GM12864 (cell line): ENCODE results near the gene LGR6.

ENCODE experiments used
- DNase-seq: peaks from one replicate; pipeline ENCODE4 v3.0.0-alpha.2; 2011; ENCODE audit warnings: low read depth
- H3K4me3 ChIP-seq: 2 replicates; pipeline ENCODE4 v1.5.1; 2011; ENCODE audit warnings: mild to moderate bottlenecking, low read depth, low read length, control low read depth
- TF ChIP-seq, protein P1 (sequence below): IDR thresholded peaks from 2 replicates; pipeline ENCODE4 v1.5.1; 2011; ENCODE audit warnings: low read depth, mild to moderate bottlenecking, moderate library complexity, low read length, control low read depth, inconsistent platforms; ENCODE audit errors: missing control alignments

Gene LGR6

DNA sequence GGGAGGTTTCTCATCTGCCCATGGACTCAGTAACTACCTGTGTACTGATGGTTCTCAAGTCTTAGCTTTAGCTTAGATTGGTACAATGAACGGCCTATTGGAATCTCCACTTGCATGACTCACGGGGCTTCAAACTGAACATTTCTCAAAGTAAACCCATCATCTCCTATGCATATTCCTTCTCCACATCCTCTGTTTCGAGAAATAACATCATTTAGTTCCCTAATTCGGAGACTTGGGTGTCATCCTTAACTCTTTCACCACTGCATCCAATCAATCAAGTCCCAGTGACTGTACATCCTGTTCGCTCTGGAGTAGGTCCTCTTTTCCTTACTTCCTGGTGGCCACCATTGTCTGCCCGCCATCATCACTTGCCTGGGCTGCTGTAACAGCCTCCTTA is 55.8 kb downstream of the LGR6 start:
- TF ChIP-seq, protein P1, sequence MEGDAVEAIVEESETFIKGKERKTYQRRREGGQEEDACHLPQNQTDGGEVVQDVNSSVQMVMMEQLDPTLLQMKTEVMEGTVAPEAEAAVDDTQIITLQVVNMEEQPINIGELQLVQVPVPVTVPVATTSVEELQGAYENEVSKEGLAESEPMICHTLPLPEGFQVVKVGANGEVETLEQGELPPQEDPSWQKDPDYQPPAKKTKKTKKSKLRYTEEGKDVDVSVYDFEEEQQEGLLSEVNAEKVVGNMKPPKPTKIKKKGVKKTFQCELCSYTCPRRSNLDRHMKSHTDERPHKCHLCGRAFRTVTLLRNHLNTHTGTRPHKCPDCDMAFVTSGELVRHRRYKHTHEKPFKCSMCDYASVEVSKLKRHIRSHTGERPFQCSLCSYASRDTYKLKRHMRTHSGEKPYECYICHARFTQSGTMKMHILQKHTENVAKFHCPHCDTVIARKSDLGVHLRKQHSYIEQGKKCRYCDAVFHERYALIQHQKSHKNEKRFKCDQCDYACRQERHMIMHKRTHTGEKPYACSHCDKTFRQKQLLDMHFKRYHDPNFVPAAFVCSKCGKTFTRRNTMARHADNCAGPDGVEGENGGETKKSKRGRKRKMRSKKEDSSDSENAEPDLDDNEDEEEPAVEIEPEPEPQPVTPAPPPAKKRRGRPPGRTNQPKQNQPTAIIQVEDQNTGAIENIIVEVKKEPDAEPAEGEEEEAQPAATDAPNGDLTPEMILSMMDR: no peak
- DNase-seq: no peak
- H3K4me3 ChIP-seq: no peak overlapping the region

DNA sequence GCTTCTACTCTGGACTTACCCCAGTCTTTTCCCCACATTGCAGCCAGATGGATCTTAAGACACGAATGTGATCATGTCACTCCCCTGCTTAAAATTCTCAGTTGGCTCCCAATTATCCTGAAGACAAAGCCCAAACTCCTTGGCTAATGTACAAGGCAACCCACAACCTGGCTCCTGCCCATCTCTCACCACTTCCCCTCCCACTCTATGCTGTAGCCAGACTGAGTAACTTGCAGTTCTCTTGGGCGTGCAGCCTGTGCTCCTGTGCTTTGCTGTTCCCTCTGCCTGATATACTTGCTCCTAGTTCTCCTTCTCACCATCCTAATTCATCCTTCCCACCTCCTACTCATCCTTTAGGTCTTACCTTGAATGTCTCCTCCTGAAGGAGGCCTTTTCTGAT is 56.2 kb downstream of the LGR6 start:
- DNase-seq: no peak
- TF ChIP-seq, protein P1: no peak
- H3K4me3 ChIP-seq: no peak overlapping the region

DNA sequence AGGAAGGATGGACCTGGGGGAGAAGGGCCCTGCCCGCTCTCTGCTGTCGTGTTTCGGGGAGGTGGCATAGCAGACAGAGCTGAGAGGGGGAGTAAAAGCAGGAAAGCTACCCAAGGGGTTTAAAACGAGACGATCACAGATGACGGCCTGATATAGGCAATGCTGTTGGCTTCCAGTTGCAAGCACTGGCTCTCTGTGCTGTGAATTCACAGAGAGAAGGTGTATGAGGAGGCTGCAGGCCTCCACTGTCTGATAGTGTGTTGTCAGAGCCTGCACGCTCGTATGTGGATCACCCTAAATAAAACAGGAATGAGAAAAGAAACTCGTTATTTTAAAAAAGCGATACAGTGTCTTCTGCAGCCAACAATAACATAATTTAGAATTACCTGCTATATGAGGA is 57.4 kb downstream of the LGR6 start:
- DNase-seq: no peak
- TF ChIP-seq, protein P1: no peak
- no peak overlapping the region for H3K4me3 ChIP-seq

DNA sequence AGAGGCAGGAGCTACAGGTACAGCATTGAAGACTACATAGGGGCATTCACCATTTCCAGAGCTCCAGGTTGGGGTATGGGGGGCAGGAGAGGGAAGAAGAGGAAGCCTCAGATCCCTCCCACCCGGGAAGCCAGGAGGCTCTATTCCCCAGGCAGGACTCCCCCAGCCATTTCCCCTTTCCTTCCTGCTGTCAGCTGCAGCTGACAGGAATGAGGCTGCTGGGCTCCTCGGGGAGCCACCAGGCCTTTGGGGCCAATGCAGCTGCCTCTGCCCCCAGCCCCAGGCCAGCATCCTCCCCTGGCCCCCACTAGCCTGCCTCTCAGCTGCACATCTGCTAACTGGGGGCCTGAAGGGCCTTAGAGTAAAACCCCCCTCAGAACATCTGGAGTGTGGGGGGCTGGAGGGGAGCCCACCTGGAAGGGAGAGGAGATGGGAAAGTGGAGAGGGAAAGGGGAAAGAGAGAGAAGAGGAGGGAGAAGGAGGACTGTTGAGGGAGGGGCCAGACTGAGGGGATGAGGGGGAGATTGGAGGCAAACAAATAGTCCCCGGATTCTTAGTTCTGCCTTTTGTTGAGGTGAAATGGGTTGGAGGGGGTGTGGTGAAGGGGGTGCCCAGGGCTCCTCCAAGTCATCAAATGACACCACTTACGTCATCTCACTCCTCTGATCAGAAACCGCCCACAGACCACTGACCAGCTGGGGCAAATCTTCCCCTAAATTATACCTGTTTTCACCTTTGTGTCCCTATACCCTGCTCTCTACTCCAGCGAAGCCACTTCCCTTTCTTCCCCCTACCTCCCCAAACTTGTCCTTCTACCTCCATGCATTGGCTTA is 58.0 kb downstream of the LGR6 start:
- H3K4me3 ChIP-seq: no peak overlapping the region
- TF ChIP-seq, protein P1: no peak
- no peak for DNase-seq

DNA sequence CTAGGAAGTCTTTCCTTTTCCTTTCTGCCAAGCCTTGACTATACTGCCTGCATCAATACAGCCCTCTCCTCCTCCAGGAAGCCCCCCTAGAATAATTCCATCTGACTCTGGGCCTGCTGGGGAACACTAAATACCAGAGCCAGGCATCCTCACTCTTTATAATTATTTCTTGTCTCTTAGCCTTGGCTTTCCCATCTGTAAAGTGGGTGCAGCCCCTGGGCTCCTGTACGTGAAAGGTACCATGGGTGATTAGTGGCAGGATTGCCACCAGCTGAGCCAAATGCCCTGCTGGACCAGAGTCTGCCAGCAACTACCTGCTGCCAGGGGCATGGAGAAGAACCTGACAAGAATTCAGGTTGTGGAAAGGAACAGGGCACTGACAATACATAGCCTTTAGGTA is 58.7 kb downstream of the LGR6 start:
- no peak for DNase-seq
- H3K4me3 ChIP-seq: no peak overlapping the region
- TF ChIP-seq, protein P1: no peak

DNA sequence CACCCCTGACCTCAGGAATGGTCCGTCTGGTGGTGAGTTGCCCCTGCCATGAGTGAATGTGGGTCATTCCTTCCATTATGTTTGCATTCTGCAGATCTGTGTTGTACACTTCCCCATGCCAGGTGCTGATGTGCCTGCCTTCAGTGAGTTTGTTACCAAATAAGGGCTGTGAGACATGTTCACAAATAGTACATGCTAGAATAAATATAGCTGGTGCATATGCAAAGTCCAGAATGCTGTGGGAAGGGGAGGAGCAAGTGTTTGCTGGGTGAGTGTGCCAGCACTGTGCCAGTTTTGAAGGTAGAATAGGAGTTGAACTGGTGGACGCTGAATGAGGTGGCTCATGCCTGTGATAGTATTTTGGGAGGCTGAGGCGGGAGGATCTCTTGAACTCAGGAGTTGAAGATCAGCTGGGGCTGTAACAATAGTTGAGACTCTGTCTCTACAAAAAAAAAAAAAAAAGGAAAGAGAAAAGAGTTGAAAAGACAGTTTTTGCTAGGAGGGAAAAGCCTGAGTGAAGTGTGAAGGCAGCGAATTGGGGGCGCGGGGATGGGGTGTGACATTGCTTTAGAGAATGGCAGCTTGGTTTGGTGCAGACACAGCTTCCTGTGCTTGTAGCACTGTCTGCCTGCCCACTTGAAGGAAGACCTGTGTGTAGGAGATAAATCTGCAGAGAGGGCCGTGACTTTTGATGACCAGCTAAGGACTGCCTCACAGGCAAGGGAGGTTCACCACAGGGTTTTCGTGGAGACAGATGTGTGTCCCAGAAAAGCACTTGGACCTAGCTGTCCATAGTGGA is 61.1 kb downstream of the LGR6 start:
- H3K4me3 ChIP-seq: no peak overlapping the region
- TF ChIP-seq, protein P1: no peak
- DNase-seq: no peak

DNA sequence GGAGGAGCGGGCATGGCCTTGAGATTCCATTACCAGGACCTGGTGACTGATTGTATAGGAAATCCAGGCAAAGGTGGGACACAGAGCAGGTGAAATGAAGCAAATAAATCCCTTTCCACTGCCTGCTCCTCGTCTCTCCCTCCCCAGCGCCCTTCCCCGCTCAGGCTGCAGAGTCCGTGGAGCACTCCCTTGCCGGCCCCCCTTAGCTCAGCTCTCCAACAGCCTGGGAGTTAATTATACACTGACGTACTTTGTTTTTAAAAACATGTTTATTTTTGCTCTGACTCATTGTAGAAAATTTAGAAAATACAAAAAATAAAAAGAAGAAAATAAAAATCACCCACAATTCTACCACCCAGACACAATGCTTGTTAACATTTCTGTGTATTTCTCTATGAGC is 61.7 kb downstream of the LGR6 start:
- DNase-seq: no peak
- no peak overlapping the region for H3K4me3 ChIP-seq
- TF ChIP-seq, protein P1: no peak
